Urinary bladder (tissue), 4 donors: ENCODE data around the gene TNS3. TPM values are rescaled to one million over a fixed set of nuclear protein-coding genes. Genes with fewer than 3 reads are reported as not detected.

Experiments used
- DNase-seq: peaks from one replicate; pipeline ENCODE4 v3.0.0-alpha.2; 2015; ENCODE audit errors: extremely low spot score
- H3K27ac ChIP-seq: one replicate; pipeline ENCODE4 v1.5.1; 2013; ENCODE audit warnings: low read depth, mild to moderate bottlenecking, moderate library complexity
- H3K36me3 ChIP-seq: one replicate; pipeline ENCODE4 v1.6.1; 2013; ENCODE audit warnings: mild to moderate bottlenecking, moderate library complexity; ENCODE audit not compliant: insufficient read depth
- H3K4me1 ChIP-seq: one replicate; pipeline ENCODE4 v1.6.1; 2013; ENCODE audit warnings: mild to moderate bottlenecking, moderate library complexity; ENCODE audit not compliant: insufficient read depth
- H3K4me3 ChIP-seq: one replicate; pipeline ENCODE4 v1.5.1; 2013; ENCODE audit warnings: low read depth, low read length
- WGBS: extraction: QIAGEN DNeasy Blood & Tissue Kit; methylation state at CpG from one replicate; pipeline ENCODE4 v1.1.7; 2013; 5-methylcytosine and 5-hydroxymethylcytosine counted together
- polyA plus RNA-seq: library from polyadenylated mRNA; stranded (reverse); fragments of 200-250 nt; gene quantifications from one replicate; pipeline ENCODE4 v1.2.3, GENCODE V29; 2013
- total RNA-seq: library from RNA; depleted of rRNA; stranded (reverse); fragments of >200 nt; gene quantifications from one replicate; pipeline ENCODE4 v1.2.3, GENCODE V29; 2014
- donor health status: healthy with polysubstance abuse.
- donor health status: healthy.

Gene TNS3
- total and polyA plus RNA-seq, 2 donors: 15.5 to 71.3 TPM

- WGBS: 36% methylated on average over 14 of the region's 14 CpGs
- H3K27ac ChIP-seq: no peak overlapping the region
- DNase-seq: no peak
- H3K36me3 ChIP-seq: no peaks in the 10 kb centered on the region
- no peaks in the 10 kb centered on the region for H3K4me1 ChIP-seq
- H3K4me3 ChIP-seq: no peak overlapping the region
Measured at GRCh38 chr7:47493976-47494911, 87.7 kb downstream of the TNS3 start.

DNA sequence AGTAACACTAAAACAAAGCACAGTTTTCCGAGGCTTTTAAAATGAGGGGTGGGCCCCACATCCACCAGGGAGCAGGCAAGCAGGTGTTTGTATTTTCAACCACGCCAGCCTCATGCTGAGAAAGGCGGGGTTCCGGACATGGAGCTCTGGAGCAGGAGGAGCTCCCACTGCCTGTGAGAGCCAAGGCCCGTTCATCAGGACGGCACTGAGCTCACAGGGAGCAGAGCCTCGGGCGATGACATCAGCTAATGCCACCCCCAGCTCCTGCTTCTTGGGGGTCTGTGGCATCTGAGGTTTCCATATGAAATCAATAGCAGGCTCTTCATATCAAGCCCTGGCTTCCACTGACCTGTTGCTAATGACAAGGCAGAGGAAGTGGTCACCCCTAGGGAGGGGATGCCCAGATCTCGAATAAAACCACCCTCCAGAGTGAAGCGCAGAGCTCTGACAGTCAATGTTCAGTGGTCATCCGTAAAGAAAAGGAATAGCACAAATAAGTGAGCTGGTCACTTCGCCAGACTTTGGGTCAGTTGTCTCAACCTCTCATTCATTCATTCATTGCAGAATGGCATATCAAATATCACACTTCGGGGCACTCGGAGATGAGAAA is 89.1 kb downstream of the TNS3 start:
- WGBS: 87% methylated on average over 14 of the region's 14 CpGs
- Histone ChIP-seq H3K36me3 (no peaks in the 10 kb centered on the region), H3K27ac (no peak overlapping the region), H3K4me3 (no peak overlapping the region), H3K4me1 (no peaks in the 10 kb centered on the region)
- DNase-seq: no peak

- Histone ChIP-seq H3K27ac (no peak overlapping the region), H3K36me3 (no peaks in the 10 kb centered on the region), H3K4me1 (no peaks in the 10 kb centered on the region), H3K4me3 (no peak overlapping the region)
- no peak for DNase-seq
- 94% methylated on average over 24 of the region's 24 CpGs for WGBS
Measured at GRCh38 chr7:47490501-47491265, 91.2 kb downstream of the TNS3 start.

DNA sequence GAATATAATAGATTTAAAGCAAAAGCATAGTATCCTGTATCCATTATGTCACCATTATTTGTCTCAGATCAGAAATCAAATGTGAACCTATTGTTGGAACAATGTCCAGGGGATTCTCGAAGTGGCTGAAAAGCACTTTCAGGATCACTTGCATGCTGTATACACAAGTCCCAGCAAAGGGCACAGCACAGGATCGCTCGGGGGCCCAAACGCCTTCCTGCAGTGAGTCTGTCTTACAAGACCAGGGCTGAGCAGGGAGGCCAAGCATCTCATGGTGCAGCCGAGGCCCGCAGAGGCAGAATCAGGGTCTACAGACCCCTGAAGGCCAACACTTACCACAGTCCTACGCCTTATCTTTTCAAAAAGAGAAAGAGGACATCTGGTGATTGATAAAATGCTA is 92.3 kb downstream of the TNS3 start:
- no peak overlapping the region for H3K27ac ChIP-seq
- DNase-seq: no peak
- no peaks in the 10 kb centered on the region for H3K4me1 ChIP-seq
- no peak overlapping the region for H3K4me3 ChIP-seq
- WGBS: 91% methylated on average over 7 of the region's 7 CpGs
- no peaks in the 10 kb centered on the region for H3K36me3 ChIP-seq

DNA sequence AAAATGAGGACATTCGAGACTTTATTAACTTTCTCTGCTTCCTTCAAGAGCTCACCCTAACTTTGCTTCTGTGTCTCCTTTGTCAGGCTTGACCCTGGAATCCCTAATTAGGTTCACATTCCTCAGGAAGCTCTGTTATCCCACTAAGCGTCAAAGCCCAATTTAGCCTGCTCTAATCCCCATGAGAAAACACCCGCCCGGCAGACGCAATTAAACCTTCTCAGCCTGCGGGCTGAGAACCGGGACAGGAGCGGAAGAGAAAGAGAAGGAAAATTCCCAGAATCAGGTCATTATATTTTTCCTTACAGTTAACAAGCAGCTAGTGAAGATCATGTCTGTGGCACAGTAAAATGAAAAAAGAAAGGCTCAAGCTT is 93.0 kb downstream of the TNS3 start:
- Histone ChIP-seq H3K4me1 (no peaks in the 10 kb centered on the region), H3K36me3 (no peaks in the 10 kb centered on the region), H3K27ac (no peak overlapping the region), H3K4me3 (no peak overlapping the region)
- no peak for DNase-seq
- WGBS: 84% methylated on average over 8 of the region's 8 CpGs

DNA sequence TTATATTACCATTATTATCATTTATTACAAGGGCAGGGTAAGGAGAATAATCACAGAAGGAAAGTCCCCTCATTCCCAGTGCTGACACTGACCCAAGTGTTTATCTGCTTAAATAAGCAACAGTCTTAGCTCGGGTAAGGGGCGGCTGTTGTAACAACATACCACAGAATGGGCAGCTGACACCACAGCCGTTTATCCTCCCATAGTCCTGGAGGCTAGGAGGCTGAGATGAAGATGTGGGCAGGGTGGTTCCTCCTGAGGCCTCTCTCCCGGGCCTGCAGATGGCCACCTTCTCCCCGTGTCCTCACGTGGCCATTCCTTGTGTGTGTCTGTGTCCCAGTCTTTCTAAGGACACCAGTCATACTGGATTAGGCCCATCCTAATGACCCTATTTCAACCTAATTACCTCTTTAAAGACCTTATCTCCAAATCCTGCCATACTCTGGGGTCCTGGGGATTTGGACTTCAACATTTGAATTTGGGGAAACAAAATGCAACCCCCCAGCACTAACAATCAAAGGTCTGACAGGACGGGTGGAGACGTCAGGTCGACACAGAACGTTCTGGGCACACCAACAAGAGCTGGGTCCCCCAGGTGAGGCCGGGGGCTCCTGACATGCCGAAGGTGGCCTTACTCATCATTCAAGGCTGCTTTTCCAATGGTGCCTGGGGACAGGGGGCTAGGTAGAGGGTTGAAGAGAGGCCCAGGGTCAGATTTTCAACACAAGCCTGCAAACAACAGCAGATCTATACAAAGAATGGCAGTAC is 93.5 kb downstream of the TNS3 start:
- WGBS: 73% methylated on average over 12 of the region's 12 CpGs
- Histone ChIP-seq H3K4me3 (no peak overlapping the region), H3K4me1 (no peaks in the 10 kb centered on the region), H3K36me3 (no peaks in the 10 kb centered on the region), H3K27ac (no peak overlapping the region)
- DNase-seq: no peak

GRCh38 chr7:47485640-47486435 is 96.1 kb downstream of the TNS3 start:
- WGBS: 76% methylated on average over 9 of the region's 9 CpGs
- H3K4me1 ChIP-seq: no peaks in the 10 kb centered on the region
- H3K4me3 ChIP-seq: no peak overlapping the region
- no peak for DNase-seq
- no peak overlapping the region for H3K27ac ChIP-seq
- H3K36me3 ChIP-seq: no peaks in the 10 kb centered on the region

GRCh38 chr7:47484923-47485639 is 96.8 kb downstream of the TNS3 start:
- no peak for DNase-seq
- no peak overlapping the region for H3K4me3 ChIP-seq
- H3K36me3 ChIP-seq: no peaks in the 10 kb centered on the region
- H3K4me1 ChIP-seq: no peaks in the 10 kb centered on the region
- no peak overlapping the region for H3K27ac ChIP-seq
- 73% methylated on average over 17 of the region's 17 CpGs for WGBS

GRCh38 chr7:47484457-47484856 is 97.5 kb downstream of the TNS3 start:
- 95% methylated on average over 7 of the region's 7 CpGs for WGBS
- Histone ChIP-seq H3K4me1 (no peaks in the 10 kb centered on the region), H3K4me3 (no peak overlapping the region), H3K36me3 (no peaks in the 10 kb centered on the region), H3K27ac (no peak overlapping the region)
- no peak for DNase-seq

- 84% methylated on average over 16 of the region's 16 CpGs for WGBS
- Histone ChIP-seq H3K4me3 (no peak overlapping the region), H3K36me3 (no peaks in the 10 kb centered on the region), H3K27ac (no peak overlapping the region), H3K4me1 (no peaks in the 10 kb centered on the region)
- DNase-seq: no peak
Measured at GRCh38 chr7:47483604-47484273, 98.2 kb downstream of the TNS3 start.

DNA sequence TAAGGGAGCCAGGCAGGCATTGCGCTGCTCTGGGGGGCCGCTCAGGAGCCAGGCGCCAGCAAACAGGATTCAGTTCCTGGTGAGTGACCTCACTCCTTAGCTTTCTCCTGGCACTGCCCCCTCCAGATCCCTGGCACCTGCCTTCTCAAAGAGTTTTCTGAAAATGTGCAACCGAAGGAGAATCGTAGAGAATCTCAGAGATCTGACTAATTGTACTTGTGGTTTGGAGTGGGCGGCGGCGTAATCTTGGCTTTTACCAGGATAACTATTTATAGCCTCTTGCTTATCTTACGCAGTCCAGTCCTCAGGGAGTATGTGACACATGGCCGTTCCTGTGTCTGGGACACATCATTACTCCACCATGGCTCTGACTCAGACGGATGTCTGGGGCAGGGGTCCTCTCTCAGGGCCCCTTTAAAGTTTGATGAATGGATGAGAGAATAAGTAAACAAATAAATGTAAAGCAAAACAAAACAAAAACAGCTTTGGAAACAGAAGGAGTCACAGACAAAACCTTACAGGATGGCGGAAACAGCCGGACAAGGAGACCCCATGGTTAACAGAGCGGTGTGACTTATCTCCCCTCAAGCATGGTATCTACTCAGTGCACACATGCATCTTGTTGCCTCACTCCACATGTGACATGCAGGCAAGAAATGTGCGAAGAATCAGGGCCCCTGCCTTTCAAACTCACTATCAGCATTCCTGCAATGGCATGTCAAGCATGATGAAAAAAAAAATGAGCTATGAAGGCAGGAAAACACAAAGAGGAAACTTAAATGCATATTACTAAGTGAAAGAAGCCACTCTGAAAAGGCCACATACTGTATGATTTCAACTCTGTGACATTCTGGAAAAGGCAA is 99.7 kb downstream of the TNS3 start:
- H3K4me1 ChIP-seq: no peaks in the 10 kb centered on the region
- no peak overlapping the region for H3K27ac ChIP-seq

More for the DNA sequence above, 99.7 kb downstream of the TNS3 start:
- DNase-seq: no peak
- 44% methylated on average over 15 of the region's 15 CpGs for WGBS
- no peaks in the 10 kb centered on the region for H3K36me3 ChIP-seq
- H3K4me3 ChIP-seq: no peak overlapping the region
